Breast epithelium (tissue), 3 donors: Measurements from ENCODE around the gene GHR.

Source experiments
- POLR2A ChIP-seq: fragments of 450-650 bp; IDR thresholded peaks from one replicate; pipeline ENCODE4 v1.6.1; 2016; ENCODE audit warnings: antibody characterized with exemption, mild to moderate bottlenecking, moderate library complexity
- POLR2AphosphoS5 ChIP-seq, 3 donors: sonication (generic); formaldehyde crosslinking; IDR thresholded peaks; one replicate each; pipeline ENCODE4 v1.6.1; 2017; ENCODE audit warnings: antibody characterized with exemption in 3 of 3
- TF ChIP-seq, protein P1 (sequence below), 3 donors: fragments of 450-650 bp; IDR thresholded peaks; one replicate each; pipeline ENCODE4 v1.5.1; 2016 to 2017; ENCODE audit warnings: antibody characterized with exemption in 3 of 3, mild to moderate bottlenecking in 3 of 3, moderate library complexity in 3 of 3

DNA sequence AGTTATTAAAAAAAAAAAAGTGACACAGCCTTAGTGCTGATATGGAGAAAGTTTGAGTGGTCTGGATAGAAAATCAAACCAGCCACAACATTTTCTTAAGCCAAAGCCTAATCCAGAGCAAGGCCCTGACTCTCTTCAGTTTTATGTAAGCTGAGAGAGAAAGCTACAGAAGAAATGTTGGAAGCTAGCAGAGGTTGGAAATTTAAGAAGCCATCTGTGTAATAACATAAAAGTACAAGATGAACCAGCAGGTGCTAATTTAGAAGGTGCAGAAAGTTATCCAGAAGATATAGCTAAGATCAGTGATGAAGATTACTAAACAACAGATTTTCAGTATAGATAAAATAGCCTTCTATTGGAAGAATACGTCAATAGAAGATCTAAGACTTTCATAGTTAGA is 102.9 kb downstream of the GHR start:
- TF ChIP-seq, protein P1, sequence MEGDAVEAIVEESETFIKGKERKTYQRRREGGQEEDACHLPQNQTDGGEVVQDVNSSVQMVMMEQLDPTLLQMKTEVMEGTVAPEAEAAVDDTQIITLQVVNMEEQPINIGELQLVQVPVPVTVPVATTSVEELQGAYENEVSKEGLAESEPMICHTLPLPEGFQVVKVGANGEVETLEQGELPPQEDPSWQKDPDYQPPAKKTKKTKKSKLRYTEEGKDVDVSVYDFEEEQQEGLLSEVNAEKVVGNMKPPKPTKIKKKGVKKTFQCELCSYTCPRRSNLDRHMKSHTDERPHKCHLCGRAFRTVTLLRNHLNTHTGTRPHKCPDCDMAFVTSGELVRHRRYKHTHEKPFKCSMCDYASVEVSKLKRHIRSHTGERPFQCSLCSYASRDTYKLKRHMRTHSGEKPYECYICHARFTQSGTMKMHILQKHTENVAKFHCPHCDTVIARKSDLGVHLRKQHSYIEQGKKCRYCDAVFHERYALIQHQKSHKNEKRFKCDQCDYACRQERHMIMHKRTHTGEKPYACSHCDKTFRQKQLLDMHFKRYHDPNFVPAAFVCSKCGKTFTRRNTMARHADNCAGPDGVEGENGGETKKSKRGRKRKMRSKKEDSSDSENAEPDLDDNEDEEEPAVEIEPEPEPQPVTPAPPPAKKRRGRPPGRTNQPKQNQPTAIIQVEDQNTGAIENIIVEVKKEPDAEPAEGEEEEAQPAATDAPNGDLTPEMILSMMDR (IDR thresholded peaks at IDR 0.05), result no peak
- TF ChIP-seq POLR2A (no peak), POLR2AphosphoS5 (IDR thresholded peaks at IDR 0.05) (no peak)
